Jurkat, Clone E6-1 (cell line): ENCODE results near the gene PPM1K.

Experiments used
- DNase-seq: peaks from one replicate; pipeline ENCODE4 v3.0.0-alpha.2; 2011; ENCODE audit warnings: low read depth, low spot score
- H3K4me3 ChIP-seq: 2 replicates; pipeline ENCODE4 v1.5.1; 2011; ENCODE audit warnings: mild to moderate bottlenecking, low read length, control low read depth, moderate library complexity

PPM1K gene

DNA sequence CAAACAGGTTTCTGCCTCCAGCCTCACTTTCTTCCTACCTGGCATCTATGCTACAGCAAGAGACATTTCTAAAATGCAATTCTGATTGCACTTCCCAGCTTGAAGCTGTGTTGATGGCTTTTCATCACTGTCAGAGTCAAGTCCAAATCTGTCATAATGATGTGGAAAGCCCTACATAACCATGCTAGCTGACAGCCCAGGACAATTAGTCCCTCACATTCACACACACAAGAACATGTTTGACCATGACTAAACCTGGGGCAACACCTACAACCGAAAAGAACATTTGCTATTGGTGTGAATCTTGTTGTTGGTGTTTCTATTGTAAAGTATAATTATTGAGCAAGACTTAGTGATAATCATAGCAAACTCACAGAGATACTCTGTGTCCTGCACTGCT, 58.2 kb downstream of the PPM1K start:
- H3K4me3 ChIP-seq = no peak overlapping the region
- DNase-seq = no peak

GRCh38 chr4:88225232-88226105, 58.9 kb downstream of the PPM1K start:
- no peak for DNase-seq
- no peak overlapping the region for H3K4me3 ChIP-seq

DNA sequence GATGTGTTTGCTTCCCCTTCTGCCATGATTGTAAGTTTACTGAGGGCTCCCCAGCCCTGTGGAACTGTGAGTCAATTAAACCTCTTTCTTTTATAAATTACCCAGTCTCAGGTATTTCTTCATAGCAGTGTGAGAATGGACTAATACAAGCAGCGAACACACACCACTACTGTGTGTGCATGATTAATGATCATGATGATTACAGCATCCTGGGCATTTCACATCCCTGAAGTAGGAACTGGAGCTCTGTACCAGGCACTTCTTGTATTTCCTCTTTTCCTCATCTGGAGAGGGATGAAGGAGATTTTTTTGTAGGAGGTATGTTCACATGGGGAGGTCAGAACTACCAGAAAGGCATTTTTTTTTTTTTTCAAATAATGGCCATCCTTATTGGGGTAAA, 60.8 kb downstream of the PPM1K start:
- H3K4me3 ChIP-seq = no peak overlapping the region
- no peak for DNase-seq

DNA sequence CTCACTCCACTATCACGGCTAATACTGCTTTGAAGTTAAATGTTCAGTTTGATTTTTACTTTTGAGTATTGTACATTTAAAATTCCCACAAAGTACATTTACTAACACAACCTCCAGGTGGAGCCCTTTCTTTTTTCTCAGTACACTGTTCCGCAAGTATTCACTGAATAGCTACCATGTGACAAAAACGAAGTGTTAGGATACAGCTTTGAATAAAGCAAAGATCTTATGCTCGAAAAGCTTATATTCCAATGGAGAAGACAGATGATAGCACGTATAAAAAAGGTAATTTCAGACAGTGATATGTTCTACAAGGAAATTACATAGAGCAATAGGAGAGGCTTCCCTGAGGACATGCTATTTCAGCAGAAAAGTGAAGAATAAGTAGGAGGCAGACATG, 65.3 kb downstream of the PPM1K start:
- no peak overlapping the region for H3K4me3 ChIP-seq
- peak; percentile 51 for DNase-seq

DNA sequence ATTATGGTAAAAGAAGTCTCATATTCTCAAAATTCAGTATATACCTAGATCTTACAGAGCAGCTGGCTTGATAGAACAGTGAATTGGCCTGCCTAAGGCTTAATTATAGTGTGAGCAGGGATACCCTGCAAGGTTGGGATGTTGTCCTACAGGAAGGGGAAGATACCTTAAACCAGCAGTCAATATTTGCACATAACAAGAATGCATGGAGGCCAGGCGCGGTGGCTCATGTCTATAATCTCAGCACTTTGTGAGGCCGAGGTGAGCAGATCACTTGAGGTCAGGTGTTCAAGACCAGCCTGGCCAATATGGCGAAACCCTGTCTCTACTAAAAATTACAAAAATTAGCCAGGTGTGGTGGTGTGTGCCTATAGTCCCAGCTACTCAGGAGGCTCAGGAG, 67.2 kb downstream of the PPM1K start:
- DNase-seq = no peak
- no peak overlapping the region for H3K4me3 ChIP-seq

- no peak overlapping the region for H3K4me3 ChIP-seq
- DNase-seq = no peak
Observed at GRCh38 chr4:88216395-88216794, 68.0 kb downstream of the PPM1K start.

DNA sequence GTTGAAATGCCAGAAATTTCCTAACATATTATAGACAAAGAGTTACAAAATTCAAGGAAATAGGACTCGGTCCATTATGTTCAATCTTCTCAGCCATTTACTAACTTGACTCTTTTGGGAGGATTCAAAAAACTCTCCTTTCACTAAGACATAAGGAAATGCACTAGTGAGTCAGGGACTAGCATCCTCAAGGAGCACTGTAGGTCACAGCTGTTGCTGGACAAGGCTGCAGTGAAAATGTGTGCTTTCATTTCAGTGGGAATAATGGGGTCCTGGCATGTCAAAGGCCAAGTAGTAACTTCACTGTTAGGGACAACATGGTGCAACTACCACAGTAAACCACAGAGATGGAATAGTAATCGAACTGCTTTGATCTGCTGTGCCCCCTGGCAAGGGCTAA, 69.0 kb downstream of the PPM1K start:
- no peak for DNase-seq
- H3K4me3 ChIP-seq = no peak overlapping the region

GRCh38 chr4:88212253-88212561, 72.2 kb downstream of the PPM1K start:
- no peak for DNase-seq
- H3K4me3 ChIP-seq = no peak overlapping the region

- H3K4me3 ChIP-seq = no peak overlapping the region
- DNase-seq = peak; percentile 35
Observed at GRCh38 chr4:88211473-88212252, 72.7 kb downstream of the PPM1K start.

DNA sequence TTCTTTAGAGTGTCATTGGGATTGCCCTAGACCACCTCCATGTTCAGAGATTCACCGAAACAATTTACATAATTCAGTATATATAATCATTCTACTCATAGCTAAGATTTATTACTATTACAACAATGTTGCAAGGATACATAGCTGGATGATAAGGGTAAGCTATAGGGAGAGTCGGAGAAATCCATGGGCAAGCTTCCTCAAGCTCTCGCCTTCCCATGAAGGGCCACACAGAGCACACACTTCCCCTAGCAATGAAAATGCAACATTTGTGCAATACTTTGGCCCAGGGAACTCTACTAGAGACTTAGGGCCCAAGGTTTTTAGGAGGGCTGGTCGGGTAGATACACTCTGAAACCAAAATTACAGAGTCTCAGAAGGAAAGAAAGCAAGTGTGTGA, 76.2 kb downstream of the PPM1K start:
- H3K4me3 ChIP-seq = no peak overlapping the region
- DNase-seq = no peak
